Suprapubic skin (tissue), 4 donors: Measurements from ENCODE around the gene PTGR2.

Experiments used
- POLR2A ChIP-seq, 2 donors: fragments of 450-650 bp; IDR thresholded peaks; one replicate each; pipeline ENCODE4 v1.6.1; 2017; ENCODE audit warnings: antibody characterized with exemption in 2 of 2, mild to moderate bottlenecking in 2 of 2, moderate library complexity in 2 of 2
- POLR2AphosphoS5 ChIP-seq, 3 donors: sonication (generic); formaldehyde crosslinking; IDR thresholded peaks; one replicate each; pipeline ENCODE4 v1.6.1; 2017; ENCODE audit warnings: antibody characterized with exemption in 3 of 3
- TF ChIP-seq, protein P1 (sequence below), 2 donors: fragments of 200-600 bp in 1 of 2; fragments of 450-650 bp in 1 of 2; sonication (generic) in 1 of 2; IDR thresholded peaks; one replicate each; pipeline ENCODE4 v1.5.1; 2016 to 2019; ENCODE audit warnings: antibody characterized with exemption in 2 of 2, mild to moderate bottlenecking in 1 of 2, moderate library complexity in 1 of 2

- TF ChIP-seq POLR2A (IDR thresholded peaks at IDR 0.05) (no peak), POLR2AphosphoS5 (IDR thresholded peaks at IDR 0.05) (no peak)
- TF ChIP-seq, protein P1, sequence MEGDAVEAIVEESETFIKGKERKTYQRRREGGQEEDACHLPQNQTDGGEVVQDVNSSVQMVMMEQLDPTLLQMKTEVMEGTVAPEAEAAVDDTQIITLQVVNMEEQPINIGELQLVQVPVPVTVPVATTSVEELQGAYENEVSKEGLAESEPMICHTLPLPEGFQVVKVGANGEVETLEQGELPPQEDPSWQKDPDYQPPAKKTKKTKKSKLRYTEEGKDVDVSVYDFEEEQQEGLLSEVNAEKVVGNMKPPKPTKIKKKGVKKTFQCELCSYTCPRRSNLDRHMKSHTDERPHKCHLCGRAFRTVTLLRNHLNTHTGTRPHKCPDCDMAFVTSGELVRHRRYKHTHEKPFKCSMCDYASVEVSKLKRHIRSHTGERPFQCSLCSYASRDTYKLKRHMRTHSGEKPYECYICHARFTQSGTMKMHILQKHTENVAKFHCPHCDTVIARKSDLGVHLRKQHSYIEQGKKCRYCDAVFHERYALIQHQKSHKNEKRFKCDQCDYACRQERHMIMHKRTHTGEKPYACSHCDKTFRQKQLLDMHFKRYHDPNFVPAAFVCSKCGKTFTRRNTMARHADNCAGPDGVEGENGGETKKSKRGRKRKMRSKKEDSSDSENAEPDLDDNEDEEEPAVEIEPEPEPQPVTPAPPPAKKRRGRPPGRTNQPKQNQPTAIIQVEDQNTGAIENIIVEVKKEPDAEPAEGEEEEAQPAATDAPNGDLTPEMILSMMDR (IDR thresholded peaks at IDR 0.05): no peak
Observed at GRCh38 chr14:73895939-73896338, 44.3 kb downstream of the PTGR2 start.
